Chondrocyte (in vitro differentiated cells): Measurements from ENCODE around the gene PAMR1. TPM values are rescaled to one million over a fixed set of nuclear protein-coding genes. Genes with fewer than 3 reads are reported as not detected.
A peak's percentile ranks its signal among the peaks of the same experiment; 100 is the strongest.

Experiments
- DNase-seq: peaks from one replicate; pipeline ENCODE4 v3.0.0; 2021; ENCODE audit warnings: mixed read lengths, low spot score
- H3K27ac Mint-ChIP-seq: one replicate; pipeline ENCODE4 v1.8.0; 2021; ENCODE audit warnings: mild to moderate bottlenecking, moderate library complexity, mixed read lengths; ENCODE audit not compliant: unreplicated experiment
- H3K27me3 Mint-ChIP-seq: 2 replicates; pipeline ENCODE4 v1.8.0; 2021; ENCODE audit warnings: low read depth, mixed read lengths
- H3K36me3 Mint-ChIP-seq: 2 replicates; pipeline ENCODE4 v1.8.0; 2021; ENCODE audit warnings: low read depth, mixed read lengths
- H3K4me1 Mint-ChIP-seq: 2 replicates; pipeline ENCODE4 v1.8.0; 2021; ENCODE audit warnings: low read depth, mild to moderate bottlenecking, mixed read lengths
- H3K4me3 Mint-ChIP-seq: one replicate; pipeline ENCODE4 v1.8.0; 2021; ENCODE audit warnings: mild to moderate bottlenecking, moderate library complexity, mixed read lengths; ENCODE audit not compliant: unreplicated experiment
- H3K9me3 Mint-ChIP-seq: 2 replicates; pipeline ENCODE4 v1.8.0; 2021; ENCODE audit warnings: low read depth, mixed read lengths
- CTCF ChIP-seq: fragments of 200-600 bp; sonication (generic); IDR thresholded peaks from 2 replicates; pipeline ENCODE4 v1.5.0; 2021; ENCODE audit warnings: antibody characterized with exemption, mild to moderate bottlenecking, moderate library complexity
- total RNA-seq: library from RNA; stranded (reverse); gene quantifications from 3 replicates; pipeline ENCODE4 v1.2.1, GENCODE V29; 2021

Gene PAMR1
- total RNA-seq, 1 donor from 2014 or later, result 1.6 TPM

- Mint-ChIP-seq H3K9me3 (no peaks in the 10 kb centered on the region), H3K4me1 (peaks cover 5% of the 10 kb centered on the region), H3K36me3 (no peaks in the 10 kb centered on the region), H3K4me3 (no peak overlapping the region), H3K27ac (no peak overlapping the region), H3K27me3 (peaks cover 57% of the 10 kb centered on the region)
- no peak for TF ChIP-seq CTCF
- DNase-seq, result no peak
Measured at GRCh38 chr11:35413598-35413997, 111.8 kb downstream of the PAMR1 start.

- TF ChIP-seq CTCF, result peak; percentile 83
- Mint-ChIP-seq H3K27ac (no peak overlapping the region), H3K4me1 (no peaks in the 10 kb centered on the region), H3K9me3 (no peaks in the 10 kb centered on the region), H3K4me3 (no peak overlapping the region), H3K27me3 (peaks cover 45% of the 10 kb centered on the region), H3K36me3 (no peaks in the 10 kb centered on the region)
- DNase-seq, result no peak
Measured at GRCh38 chr11:35412285-35412684, 113.1 kb downstream of the PAMR1 start.

- H3K27ac Mint-ChIP-seq, result no peak overlapping the region
- H3K36me3 Mint-ChIP-seq, result no peaks in the 10 kb centered on the region
- no peak for TF ChIP-seq CTCF
- DNase-seq, result no peak
- peaks cover 5% of the 10 kb centered on the region for H3K4me1 Mint-ChIP-seq
- no peaks in the 10 kb centered on the region for H3K9me3 Mint-ChIP-seq
- H3K27me3 Mint-ChIP-seq, result peaks cover 12% of the 10 kb centered on the region
- H3K4me3 Mint-ChIP-seq, result no peak overlapping the region
Measured at GRCh38 chr11:35407041-35407440, 118.4 kb downstream of the PAMR1 start.

GRCh38 chr11:35404388-35404775, 121.0 kb downstream of the PAMR1 start:
- no peaks in the 10 kb centered on the region for H3K36me3 Mint-ChIP-seq
- no peaks in the 10 kb centered on the region for H3K27me3 Mint-ChIP-seq
- no peak for DNase-seq
- H3K4me1 Mint-ChIP-seq, result peaks cover 5% of the 10 kb centered on the region
- H3K27ac Mint-ChIP-seq, result no peak overlapping the region
- no peak overlapping the region for H3K4me3 Mint-ChIP-seq
- TF ChIP-seq CTCF, result peak; percentile 77
- H3K9me3 Mint-ChIP-seq, result no peaks in the 10 kb centered on the region

GRCh38 chr11:35403765-35404387, 121.5 kb downstream of the PAMR1 start:
- DNase-seq, result no peak
- H3K36me3 Mint-ChIP-seq, result no peaks in the 10 kb centered on the region
- no peak overlapping the region for H3K27ac Mint-ChIP-seq
- H3K4me1 Mint-ChIP-seq, result peaks cover 5% of the 10 kb centered on the region
- no peak for TF ChIP-seq CTCF
- H3K4me3 Mint-ChIP-seq, result no peak overlapping the region
- H3K27me3 Mint-ChIP-seq, result no peaks in the 10 kb centered on the region
- no peaks in the 10 kb centered on the region for H3K9me3 Mint-ChIP-seq
